ENCODE results near the gene KAZN.

- no peak for TF ChIP-seq EZH2 (IDR thresholded peaks at IDR 0.05; ENCODE audit: borderline replicate concordance, insufficient read depth, low read length, poor library complexity, severe bottlenecking)
- TF ChIP-seq, protein P1, sequence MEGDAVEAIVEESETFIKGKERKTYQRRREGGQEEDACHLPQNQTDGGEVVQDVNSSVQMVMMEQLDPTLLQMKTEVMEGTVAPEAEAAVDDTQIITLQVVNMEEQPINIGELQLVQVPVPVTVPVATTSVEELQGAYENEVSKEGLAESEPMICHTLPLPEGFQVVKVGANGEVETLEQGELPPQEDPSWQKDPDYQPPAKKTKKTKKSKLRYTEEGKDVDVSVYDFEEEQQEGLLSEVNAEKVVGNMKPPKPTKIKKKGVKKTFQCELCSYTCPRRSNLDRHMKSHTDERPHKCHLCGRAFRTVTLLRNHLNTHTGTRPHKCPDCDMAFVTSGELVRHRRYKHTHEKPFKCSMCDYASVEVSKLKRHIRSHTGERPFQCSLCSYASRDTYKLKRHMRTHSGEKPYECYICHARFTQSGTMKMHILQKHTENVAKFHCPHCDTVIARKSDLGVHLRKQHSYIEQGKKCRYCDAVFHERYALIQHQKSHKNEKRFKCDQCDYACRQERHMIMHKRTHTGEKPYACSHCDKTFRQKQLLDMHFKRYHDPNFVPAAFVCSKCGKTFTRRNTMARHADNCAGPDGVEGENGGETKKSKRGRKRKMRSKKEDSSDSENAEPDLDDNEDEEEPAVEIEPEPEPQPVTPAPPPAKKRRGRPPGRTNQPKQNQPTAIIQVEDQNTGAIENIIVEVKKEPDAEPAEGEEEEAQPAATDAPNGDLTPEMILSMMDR (IDR thresholded peaks at IDR 0.05; ENCODE audit: poor library complexity, severe bottlenecking), result no peak
- no peak for TF ChIP-seq EP300 (conservative IDR thresholded peaks at IDR 0.05; ENCODE audit: poor library complexity, severe bottlenecking)
- no peak for TF ChIP-seq POLR2AphosphoS5 (IDR thresholded peaks at IDR 0.05)
- TF ChIP-seq REST (IDR thresholded peaks at IDR 0.05; ENCODE audit: borderline replicate concordance), result no peak
- TF ChIP-seq RAD21 (conservative IDR thresholded peaks at IDR 0.05), result no peak
Measured at GRCh38 chr1:14840374-14840773, 241.9 kb downstream of the KAZN start.
